PFSK-1 (cell line): ENCODE measurements around the gene EVI2A.

Experiments
- FOXP2 ChIP-seq: optimal IDR thresholded peaks from 2 replicates; pipeline ENCODE3; 2011; ENCODE audit warnings: borderline replicate concordance, control low read depth, inconsistent platforms; ENCODE audit not compliant: insufficient read depth; ENCODE audit errors: extremely low read length, extremely low read depth
- POLR2AphosphoS5 ChIP-seq: IDR thresholded peaks from 2 replicates; pipeline ENCODE4 v1.6.1; 2012; ENCODE audit warnings: low read depth, mild to moderate bottlenecking, control low read depth, low read length, moderate library complexity
- SIN3A ChIP-seq: IDR thresholded peaks from 2 replicates; pipeline ENCODE4 v1.6.1; 2012; ENCODE audit warnings: mild to moderate bottlenecking, low read length, moderate library complexity, borderline replicate concordance; ENCODE audit not compliant: insufficient read depth
- TAF1 ChIP-seq: IDR thresholded peaks from 2 replicates; pipeline ENCODE4 v1.6.1; 2012; ENCODE audit warnings: low read length, control low read depth, borderline replicate concordance; ENCODE audit not compliant: insufficient read depth
- TF ChIP-seq, protein P1 (sequence below), 2 experiments: IDR thresholded peaks; 2 replicates each; pipeline versions ENCODE4 v1.6.1 to v1.8.0; 2011 to 2012; ENCODE audit warnings: low read depth in 2 of 2, low read length in 2 of 2, control low read depth in 1 of 2, inconsistent platforms in 1 of 2, mild to moderate bottlenecking in 1 of 2, moderate library complexity in 1 of 2; ENCODE audit not compliant: insufficient read depth in 1 of 2

Gene EVI2A

DNA sequence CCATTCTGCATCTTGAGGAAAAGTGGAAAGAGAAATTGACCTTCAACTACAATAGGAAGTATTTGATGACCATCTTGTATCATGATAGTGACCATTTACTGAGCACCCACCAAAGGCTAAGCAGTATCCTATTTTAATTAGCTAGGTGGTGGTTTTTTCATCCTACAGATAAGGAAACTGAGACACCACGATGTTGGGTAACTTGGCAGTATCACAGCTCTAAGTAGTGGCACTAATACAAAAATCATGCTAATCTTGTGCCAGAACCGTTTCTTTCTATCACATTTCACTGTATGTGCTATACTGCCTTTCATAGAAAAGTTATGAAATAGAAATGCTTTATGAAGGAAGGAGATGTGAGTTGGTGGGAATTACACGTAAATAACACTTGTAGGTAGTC, 9.9 kb downstream of the EVI2A start:
- no peak for TF ChIP-seq TAF1
- no peak for TF ChIP-seq FOXP2
- TF ChIP-seq POLR2AphosphoS5: no peak
- TF ChIP-seq, protein P1, sequence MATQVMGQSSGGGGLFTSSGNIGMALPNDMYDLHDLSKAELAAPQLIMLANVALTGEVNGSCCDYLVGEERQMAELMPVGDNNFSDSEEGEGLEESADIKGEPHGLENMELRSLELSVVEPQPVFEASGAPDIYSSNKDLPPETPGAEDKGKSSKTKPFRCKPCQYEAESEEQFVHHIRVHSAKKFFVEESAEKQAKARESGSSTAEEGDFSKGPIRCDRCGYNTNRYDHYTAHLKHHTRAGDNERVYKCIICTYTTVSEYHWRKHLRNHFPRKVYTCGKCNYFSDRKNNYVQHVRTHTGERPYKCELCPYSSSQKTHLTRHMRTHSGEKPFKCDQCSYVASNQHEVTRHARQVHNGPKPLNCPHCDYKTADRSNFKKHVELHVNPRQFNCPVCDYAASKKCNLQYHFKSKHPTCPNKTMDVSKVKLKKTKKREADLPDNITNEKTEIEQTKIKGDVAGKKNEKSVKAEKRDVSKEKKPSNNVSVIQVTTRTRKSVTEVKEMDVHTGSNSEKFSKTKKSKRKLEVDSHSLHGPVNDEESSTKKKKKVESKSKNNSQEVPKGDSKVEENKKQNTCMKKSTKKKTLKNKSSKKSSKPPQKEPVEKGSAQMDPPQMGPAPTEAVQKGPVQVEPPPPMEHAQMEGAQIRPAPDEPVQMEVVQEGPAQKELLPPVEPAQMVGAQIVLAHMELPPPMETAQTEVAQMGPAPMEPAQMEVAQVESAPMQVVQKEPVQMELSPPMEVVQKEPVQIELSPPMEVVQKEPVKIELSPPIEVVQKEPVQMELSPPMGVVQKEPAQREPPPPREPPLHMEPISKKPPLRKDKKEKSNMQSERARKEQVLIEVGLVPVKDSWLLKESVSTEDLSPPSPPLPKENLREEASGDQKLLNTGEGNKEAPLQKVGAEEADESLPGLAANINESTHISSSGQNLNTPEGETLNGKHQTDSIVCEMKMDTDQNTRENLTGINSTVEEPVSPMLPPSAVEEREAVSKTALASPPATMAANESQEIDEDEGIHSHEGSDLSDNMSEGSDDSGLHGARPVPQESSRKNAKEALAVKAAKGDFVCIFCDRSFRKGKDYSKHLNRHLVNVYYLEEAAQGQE (IDR thresholded peaks at IDR 0.05; ENCODE audit: insufficient read depth in 1 of 2, low read depth in 2 of 2, low read length in 2 of 2): no peak
- TF ChIP-seq SIN3A: no peak

DNA sequence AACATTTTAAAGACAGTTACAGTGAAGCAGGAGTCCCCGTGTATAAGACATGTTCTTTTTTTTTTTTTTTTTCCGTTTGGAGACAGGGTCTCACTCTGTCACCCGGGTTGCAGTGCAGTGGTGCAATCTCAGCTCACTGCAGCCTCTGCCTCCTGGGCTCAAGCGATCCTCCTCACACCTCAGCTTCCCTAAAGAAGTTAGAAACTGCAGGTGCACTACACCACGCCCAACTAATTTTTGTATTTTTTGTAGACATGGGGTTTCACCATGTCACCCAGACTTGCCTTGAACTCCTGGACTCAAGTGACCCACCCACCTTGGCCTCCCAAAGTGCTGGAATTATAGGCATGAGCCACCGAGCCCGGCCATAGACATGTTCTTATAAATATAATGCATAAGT, 10.5 kb downstream of the EVI2A start:
- TF ChIP-seq POLR2AphosphoS5 (no peak), TAF1 (no peak)

DNA sequence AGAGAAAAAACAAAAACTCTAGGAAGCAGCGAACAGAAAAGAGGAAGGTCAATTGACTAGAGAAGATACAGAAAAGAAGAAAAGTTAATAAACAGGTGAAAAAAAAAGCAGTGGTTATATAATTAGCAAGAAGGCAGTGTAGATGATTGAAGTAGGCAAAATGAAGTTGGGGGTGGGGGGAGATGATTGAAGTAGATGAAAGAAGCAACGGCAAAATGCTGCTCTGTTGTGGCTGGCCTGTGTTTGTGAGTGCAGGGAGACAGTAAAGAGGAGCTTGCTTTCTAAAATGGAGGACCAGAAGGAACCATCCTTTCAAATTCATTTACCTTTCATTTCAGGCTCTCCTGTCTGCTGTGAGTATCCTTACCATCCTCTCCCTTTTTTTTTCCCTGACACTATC, 11.2 kb downstream of the EVI2A start:
- no peak for TF ChIP-seq SIN3A

DNA sequence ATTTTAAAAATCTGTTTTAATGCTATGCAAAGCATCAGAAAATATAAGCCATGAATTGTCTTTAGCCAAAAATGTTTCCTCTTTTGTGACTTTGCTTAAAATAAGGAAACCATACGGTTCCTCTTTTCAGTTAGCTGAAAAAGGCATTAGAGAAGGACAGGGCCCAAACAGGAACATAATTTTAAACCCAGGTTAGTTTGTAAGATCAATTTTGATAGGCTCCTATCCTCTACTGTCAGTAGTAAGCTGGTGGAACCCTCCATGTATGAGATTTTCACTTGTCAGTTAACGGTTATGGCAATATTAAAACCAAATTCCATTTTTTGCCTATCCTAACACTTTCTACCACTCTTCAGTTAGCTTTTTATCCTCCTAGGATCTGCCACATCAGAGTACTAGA, 11.9 kb downstream of the EVI2A start:
- TF ChIP-seq POLR2AphosphoS5 (no peak), SIN3A (no peak), FOXP2 (no peak), TAF1 (no peak)
- TF ChIP-seq, protein P1 (IDR thresholded peaks at IDR 0.05; ENCODE audit: insufficient read depth in 1 of 2, low read depth in 2 of 2, low read length in 2 of 2): no peak

DNA sequence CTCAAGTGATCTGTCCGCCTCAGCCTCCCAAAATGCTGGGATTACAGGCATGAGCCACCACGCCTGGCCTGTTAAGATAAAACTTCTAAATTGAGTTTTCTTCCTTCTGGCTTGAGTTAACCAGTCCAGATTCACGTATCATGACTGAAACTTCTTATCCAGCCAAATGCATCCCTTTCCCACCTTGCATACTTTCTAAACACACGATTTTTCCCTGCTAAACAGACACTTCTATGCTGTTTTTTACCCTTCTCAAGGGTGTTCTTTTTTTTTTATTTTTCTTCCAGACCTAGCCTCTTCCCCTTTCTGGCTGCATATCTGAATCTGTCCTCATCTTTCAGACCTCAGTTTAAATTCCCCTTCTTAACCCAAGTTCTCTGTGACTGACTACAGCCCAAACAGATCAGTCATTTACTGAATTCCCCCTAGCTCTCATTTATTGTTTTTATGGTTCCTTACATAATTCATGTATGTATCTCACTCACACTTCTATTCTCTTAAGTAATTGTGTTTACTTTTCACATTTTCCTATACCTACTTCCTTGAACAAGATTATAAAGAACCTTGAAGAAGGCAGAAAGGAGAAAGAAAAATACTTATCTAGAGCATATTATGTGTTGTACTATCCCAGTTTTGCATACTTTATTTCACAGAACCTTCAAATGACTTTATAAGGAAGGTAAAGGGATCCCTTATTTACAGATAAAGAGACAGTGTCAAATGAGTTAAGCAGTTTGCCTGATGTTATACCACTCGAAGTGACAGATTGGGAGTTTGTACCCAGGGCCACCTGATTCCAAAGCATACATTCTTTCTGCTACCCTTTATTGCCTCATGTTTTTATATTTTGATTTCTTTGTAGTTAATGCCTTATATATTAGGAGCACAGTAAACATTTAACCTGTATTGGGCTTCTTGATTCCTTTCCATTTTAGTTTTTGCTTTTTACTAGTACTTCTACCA, 12.8 kb downstream of the EVI2A start:
- TF ChIP-seq FOXP2: no peak
- no peak for TF ChIP-seq TAF1
- TF ChIP-seq POLR2AphosphoS5: no peak
- TF ChIP-seq SIN3A: no peak
- TF ChIP-seq, protein P1 (IDR thresholded peaks at IDR 0.05; ENCODE audit: insufficient read depth in 1 of 2, low read depth in 2 of 2, low read length in 2 of 2): no peak

DNA sequence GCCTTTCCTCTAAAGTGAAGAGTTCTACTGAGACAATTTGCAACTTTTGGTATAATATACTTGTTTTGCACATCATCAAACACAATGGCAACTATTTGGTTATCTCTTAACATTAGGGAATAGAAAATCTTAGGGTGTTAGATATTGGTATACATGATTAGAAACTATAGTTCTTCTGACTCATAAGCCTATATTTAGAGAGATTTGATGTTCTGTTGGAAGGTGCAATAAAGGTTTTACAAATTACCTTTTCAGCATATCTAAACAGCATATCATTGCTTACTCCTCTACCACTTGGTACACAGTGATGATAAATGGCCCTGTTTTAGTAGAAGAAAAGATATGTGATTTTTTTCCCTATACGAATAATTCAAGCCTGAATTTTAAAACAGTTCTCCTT, 13.8 kb downstream of the EVI2A start:
- TF ChIP-seq POLR2AphosphoS5 (no peak), TAF1 (no peak), FOXP2 (no peak), SIN3A (no peak)
- TF ChIP-seq, protein P1 (IDR thresholded peaks at IDR 0.05; ENCODE audit: insufficient read depth in 1 of 2, low read depth in 2 of 2, low read length in 2 of 2): no peak
